Activated T-helper 1 cell treated with Interleukin-2 at 50 U/mL for 16 hours (primary cell): ENCODE data around the gene DENND4B.

Source experiments
- DNase-seq: peaks from one replicate; pipeline ENCODE4 v3.0.0-alpha.2; 2020; ENCODE audit warnings: low read depth

Gene DENND4B

GRCh38 chr1:153970346-153970745 lies 23.8 kb upstream of the DENND4B start:
- no peak for DNase-seq

GRCh38 chr1:153968972-153969371 lies 22.5 kb upstream of the DENND4B start:
- DNase-seq = no peak

- DNase-seq = no peak
Measured at GRCh38 chr1:153968408-153968807, 21.9 kb upstream of the DENND4B start.

GRCh38 chr1:153968000-153968363 lies 21.5 kb upstream of the DENND4B start:
- DNase-seq = no peak

GRCh38 chr1:153967107-153967999 lies 20.8 kb upstream of the DENND4B start, which contains the start of gene CREB3L4:
CREB3L4 (plus strand) TSS chr1:153967902; CDS start chr1:153968526, 624 bp downstream.
- DNase-seq = peak; percentile 76

- DNase-seq = no peak
Measured at GRCh38 chr1:153963850-153964331, 17.4 kb upstream of the DENND4B start.

GRCh38 chr1:153963030-153963849 lies 16.7 kb upstream of the DENND4B start, which contains the start of gene SLC39A1:
SLC39A1 (minus strand) TSS chr1:153963537; CDS start chr1:153962715, 822 bp downstream.
- DNase-seq = peak; percentile 85

GRCh38 chr1:153962088-153963029 lies 15.8 kb upstream of the DENND4B start:
- no peak for DNase-seq

- no peak for DNase-seq
Measured at GRCh38 chr1:153961421-153961820, 14.9 kb upstream of the DENND4B start.

- DNase-seq = no peak
Measured at GRCh38 chr1:153960206-153960605, 13.7 kb upstream of the DENND4B start.

- DNase-seq = no peak
Measured at GRCh38 chr1:153959454-153959853, 12.9 kb upstream of the DENND4B start.

- no peak for DNase-seq
Measured at GRCh38 chr1:153958961-153959260, 12.4 kb upstream of the DENND4B start.

- peak; percentile 93 for DNase-seq
Measured at GRCh38 chr1:153958111-153958960, 11.8 kb upstream of the DENND4B start, which contains the start of gene CRTC2. CRTC2 (minus strand) TSS chr1:153958612; CDS start chr1:153958497, 115 bp downstream.

GRCh38 chr1:153957744-153958110 lies 11.2 kb upstream of the DENND4B start:
- no peak for DNase-seq

GRCh38 chr1:153956997-153957715 lies 10.6 kb upstream of the DENND4B start:
- DNase-seq = no peak

- DNase-seq = no peak
Measured at GRCh38 chr1:153954826-153955225, 8.3 kb upstream of the DENND4B start.

GRCh38 chr1:153953859-153954365 lies 7.4 kb upstream of the DENND4B start:
- DNase-seq = no peak

- DNase-seq = no peak
Measured at GRCh38 chr1:153951801-153952200, 5.3 kb upstream of the DENND4B start.

GRCh38 chr1:153951183-153951582 lies 4.7 kb upstream of the DENND4B start:
- DNase-seq = no peak
